Ishikawa (cell line): Measurements from ENCODE around the gene GALNT2.
A peak's percentile ranks its signal among the peaks of the same experiment; 100 is the strongest.

Experiments used
- CEBPB ChIP-seq: IDR thresholded peaks from 2 replicates; pipeline ENCODE4 v1.6.1; 2012
- CREB1 ChIP-seq: IDR thresholded peaks from 2 replicates; pipeline ENCODE4 v1.6.1; 2012; ENCODE audit warnings: low read depth
- EGR1 ChIP-seq: IDR thresholded peaks from 2 replicates; pipeline ENCODE4 v1.6.1; 2012
- EP300 ChIP-seq: IDR thresholded peaks from 2 replicates; pipeline ENCODE4 v1.6.1; 2012; ENCODE audit warnings: borderline replicate concordance
- FOXM1 ChIP-seq: IDR thresholded peaks from 2 replicates; pipeline ENCODE4 v1.6.1; 2012; ENCODE audit warnings: low read depth, borderline replicate concordance
- MAX ChIP-seq: IDR thresholded peaks from 2 replicates; pipeline ENCODE4 v1.6.1; 2012
- NFIC ChIP-seq: IDR thresholded peaks from 2 replicates; pipeline ENCODE4 v1.6.1; 2012
- RAD21 ChIP-seq: IDR thresholded peaks from 2 replicates; pipeline ENCODE4 v1.6.1; 2012; ENCODE audit warnings: low read depth
- REST ChIP-seq: IDR thresholded peaks from 2 replicates; pipeline ENCODE4 v1.6.1; 2012; ENCODE audit warnings: low read depth, mild to moderate bottlenecking
- TAF1 ChIP-seq: IDR thresholded peaks from 2 replicates; pipeline ENCODE4 v1.6.1; 2012; ENCODE audit warnings: low read depth, mild to moderate bottlenecking
- TCF12 ChIP-seq: IDR thresholded peaks from 2 replicates; pipeline ENCODE4 v1.6.1; 2012; ENCODE audit warnings: low read depth
- TEAD4 ChIP-seq: IDR thresholded peaks from 2 replicates; pipeline ENCODE4 v1.6.1; 2012
- USF1 ChIP-seq: IDR thresholded peaks from 2 replicates; pipeline ENCODE4 v1.6.1; 2012
- YY1 ChIP-seq: IDR thresholded peaks from 2 replicates; pipeline ENCODE4 v1.6.1; 2012; ENCODE audit warnings: low read depth
- ZBTB7A ChIP-seq: IDR thresholded peaks from 2 replicates; pipeline ENCODE4 v1.6.1; 2012; ENCODE audit warnings: low read depth

GALNT2 gene

GRCh38 chr1:230044729-230045128 is 22.3 kb upstream of the GALNT2 start:
- TF ChIP-seq EP300 (no peak), RAD21 (no peak)

- TF ChIP-seq TEAD4 (peak; percentile 35; the same call in 1 of the 2 replicates), ZBTB7A (no peak), TCF12 (no peak)
These were observed 19.7 kb upstream of the GALNT2 start for GRCh38 chr1:230047114-230047865.

GRCh38 chr1:230048322-230048721 is 18.7 kb upstream of the GALNT2 start:
- TF ChIP-seq FOXM1 = no peak
- TF ChIP-seq REST = no peak
- TF ChIP-seq MAX = no peak
- TF ChIP-seq TCF12 = no peak
- no peak for TF ChIP-seq RAD21
- no peak for TF ChIP-seq USF1
- no peak for TF ChIP-seq NFIC
- TF ChIP-seq CEBPB = no peak
- TF ChIP-seq CREB1 = no peak
- TF ChIP-seq ZBTB7A = no peak
- no peak for TF ChIP-seq TEAD4
- TF ChIP-seq EGR1 = no peak
- no peak for TF ChIP-seq TAF1
- TF ChIP-seq EP300 = no peak
- TF ChIP-seq YY1 = no peak

- TF ChIP-seq CREB1 = no peak
- TF ChIP-seq REST = no peak
- TF ChIP-seq YY1 = no peak
- no peak for TF ChIP-seq EGR1
- TF ChIP-seq MAX = no peak
- no peak for TF ChIP-seq TEAD4
- no peak for TF ChIP-seq TAF1
- TF ChIP-seq CEBPB = no peak
- no peak for TF ChIP-seq NFIC
- no peak for TF ChIP-seq TCF12
- TF ChIP-seq RAD21 = no peak
- TF ChIP-seq EP300 = no peak
- TF ChIP-seq FOXM1 = no peak
- no peak for TF ChIP-seq ZBTB7A
- TF ChIP-seq USF1 = no peak
These were observed 18.1 kb upstream of the GALNT2 start for GRCh38 chr1:230048922-230049321.

GRCh38 chr1:230049731-230050130 is 17.3 kb upstream of the GALNT2 start:
- TF ChIP-seq TCF12 = no peak
- TF ChIP-seq CEBPB = no peak
- TF ChIP-seq MAX = no peak
- no peak for TF ChIP-seq YY1
- no peak for TF ChIP-seq EGR1
- TF ChIP-seq ZBTB7A = no peak
- no peak for TF ChIP-seq CREB1
- TF ChIP-seq TAF1 = no peak

GRCh38 chr1:230050973-230051735 is 15.9 kb upstream of the GALNT2 start:
- no peak for TF ChIP-seq NFIC
